Measurements from ENCODE around the gene HCN4.
"Not testable (repeated sequence)": the region's sequence is repeated elsewhere in the genome, so short reads cannot be mapped to it uniquely, and the experiment has no call there.

The HCN4 gene

DNA sequence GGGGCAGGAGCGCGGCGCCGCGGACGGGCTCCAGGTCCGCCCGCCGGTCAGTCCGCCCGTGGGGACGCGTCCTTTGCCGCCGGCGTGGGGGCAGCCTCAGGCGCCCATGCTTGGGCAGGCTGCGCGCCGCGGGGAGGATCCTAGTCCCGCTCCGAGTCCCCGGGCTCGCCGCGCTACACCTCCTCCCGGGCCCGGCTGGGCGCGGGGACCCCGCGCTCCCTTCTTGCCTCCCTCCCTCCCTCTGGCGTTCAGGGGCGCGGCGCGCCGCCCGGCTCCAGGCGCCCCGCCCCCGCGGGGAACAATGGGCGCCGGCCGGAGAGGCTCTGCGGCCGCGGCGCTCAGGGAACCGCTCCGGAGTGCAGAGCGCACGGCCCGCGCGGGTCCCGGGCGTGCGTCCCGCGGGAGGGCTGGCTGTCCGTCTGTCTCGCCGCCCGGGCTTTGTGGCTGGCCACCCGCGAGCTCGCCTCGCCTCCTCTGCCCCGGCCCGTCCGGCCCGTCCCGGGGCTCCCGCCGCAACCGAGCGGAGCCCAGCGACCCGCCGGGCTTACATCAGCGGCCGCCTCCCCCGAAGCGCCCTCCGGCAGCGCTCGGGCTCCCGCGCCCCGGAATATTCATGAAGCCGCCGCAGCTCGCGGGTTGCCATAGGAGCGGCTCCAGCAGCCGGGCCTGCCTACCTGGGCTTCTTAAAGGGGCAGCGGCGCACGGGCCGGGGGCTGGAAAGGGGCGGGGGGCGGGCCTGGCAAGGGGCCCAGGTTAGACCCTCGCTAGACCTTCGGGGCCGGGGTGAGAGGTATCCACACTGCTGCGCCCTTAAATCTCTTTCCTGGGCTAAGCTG is at the start of gene HCN4:
Gene HCN4, minus strand, starts transcription at position 658 of the 836 bp plus-strand sequence. CDS start 688 bp downstream, outside the sequence.
- in situ Hi-C loops (cut with HindIII; ENCODE audit: low sequenced_read_pairs) = no loop called here
- DNase-seq (ENCODE audit: low read depth, low spot score) = no peak
- no peak for TF ChIP-seq CTCF (IDR thresholded peaks at IDR 0.05; ENCODE audit: low read depth, low read length)
- H3K4me3 ChIP-seq (ENCODE audit: low read depth, low read length) = no peak within 1 kb of the TSS

DNA sequence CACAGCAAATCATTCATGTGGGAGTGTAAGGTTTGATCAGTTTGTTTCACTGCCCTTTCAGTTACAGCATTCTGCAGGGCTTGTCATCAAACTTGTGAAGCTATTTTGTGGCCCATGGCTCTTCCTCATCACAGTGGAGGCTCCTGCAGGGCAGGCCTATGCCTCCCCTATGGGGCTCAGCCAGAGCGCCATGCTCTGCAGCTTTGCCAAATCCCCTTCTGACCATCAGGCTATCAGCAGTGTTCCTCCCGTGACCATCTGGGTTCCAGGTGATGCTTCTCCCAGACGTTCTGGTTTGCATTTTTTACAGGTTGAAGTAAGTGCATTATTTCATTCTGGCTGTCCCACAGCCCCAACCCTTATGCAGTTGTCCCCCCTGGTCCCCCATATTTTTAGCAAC is 46.1 kb upstream of the HCN4 start:
- in situ Hi-C loops (cut with HindIII; ENCODE audit: low sequenced_read_pairs) = no loop called here
- DNase-seq (ENCODE audit: low read depth, low spot score) = no peak
- no peak for TF ChIP-seq CTCF (IDR thresholded peaks at IDR 0.05; ENCODE audit: low read depth, low read length)
- no peak overlapping the region for H3K4me3 ChIP-seq (ENCODE audit: low read depth, low read length)

- no peak for TF ChIP-seq CTCF (IDR thresholded peaks at IDR 0.05; ENCODE audit: low read depth, low read length)
- in situ Hi-C loops (cut with HindIII; ENCODE audit: low sequenced_read_pairs) = no loop called here
- H3K4me3 ChIP-seq (ENCODE audit: low read depth, low read length) = no peak overlapping the region
- no peak for DNase-seq (ENCODE audit: low read depth, low spot score)
Measured at GRCh38 chr15:73403171-73403570, 34.4 kb upstream of the HCN4 start.

GRCh38 chr15:73400222-73400621 is 31.5 kb upstream of the HCN4 start:
- in situ Hi-C loops (cut with HindIII; ENCODE audit: low sequenced_read_pairs); DNase-seq (ENCODE audit: low read depth, low spot score): not testable (repeated sequence)

DNA sequence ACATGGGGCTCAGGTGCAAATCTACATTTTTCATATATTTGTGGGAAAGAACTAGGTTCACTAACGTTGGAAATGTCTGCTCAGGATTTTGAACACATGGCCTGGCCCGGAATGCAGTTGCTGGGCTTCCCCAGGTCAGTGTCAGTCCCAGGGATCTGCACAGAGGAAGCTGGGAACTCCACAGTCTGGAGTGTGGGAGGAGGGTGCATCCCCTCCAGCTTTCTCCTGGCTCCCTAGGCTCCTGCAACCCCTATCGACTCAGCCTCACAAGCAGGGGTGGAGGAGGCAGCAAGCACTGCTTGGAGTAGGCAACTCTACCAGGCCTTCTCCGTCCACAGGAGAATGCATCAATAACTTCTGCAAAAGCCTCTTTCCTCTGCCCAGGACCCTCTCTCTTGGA is 30.1 kb upstream of the HCN4 start:
- H3K4me3 ChIP-seq (ENCODE audit: low read depth, low read length) = no peak overlapping the region
- no peak for TF ChIP-seq CTCF (IDR thresholded peaks at IDR 0.05; ENCODE audit: low read depth, low read length)
- DNase-seq (ENCODE audit: low read depth, low spot score) = no peak
- in situ Hi-C loops (cut with HindIII; ENCODE audit: low sequenced_read_pairs) = no loop called here

More at GRCh38 chr15:73400222-73400621, 31.5 kb upstream of the HCN4 start:
- H3K4me3 ChIP-seq (ENCODE audit: low read depth, low read length) = not testable (repeated sequence)

DNA sequence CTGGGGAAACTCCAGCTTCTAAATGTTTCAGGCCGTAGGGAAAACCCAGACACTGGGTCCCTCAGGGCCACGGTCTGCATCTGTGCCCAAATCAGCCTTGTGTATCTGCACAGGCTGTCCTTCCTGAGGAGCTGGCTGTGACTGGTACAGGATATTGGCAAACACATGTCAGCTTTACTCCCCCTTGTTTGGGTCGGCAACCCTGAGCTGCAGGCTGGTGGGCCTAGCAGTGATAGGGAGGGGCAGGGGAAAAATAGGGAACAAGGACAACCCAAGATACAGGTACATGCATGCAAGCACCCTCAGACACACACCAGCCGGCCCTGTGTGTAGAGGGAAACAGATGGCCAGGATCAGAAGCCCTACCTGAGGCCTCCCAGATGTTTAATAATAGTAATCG is 28.7 kb upstream of the HCN4 start:
- TF ChIP-seq CTCF (IDR thresholded peaks at IDR 0.05; ENCODE audit: low read depth, low read length) = no peak
- in situ Hi-C loops (cut with HindIII; ENCODE audit: low sequenced_read_pairs) = no loop called here
- DNase-seq (ENCODE audit: low read depth, low spot score) = no peak
- no peak overlapping the region for H3K4me3 ChIP-seq (ENCODE audit: low read depth, low read length)

GRCh38 chr15:73395671-73396070 is 26.9 kb upstream of the HCN4 start:
- DNase-seq (ENCODE audit: low read depth, low spot score) = no peak
- in situ Hi-C loops (cut with HindIII; ENCODE audit: low sequenced_read_pairs) = no loop called here
- no peak overlapping the region for H3K4me3 ChIP-seq (ENCODE audit: low read depth, low read length)
- TF ChIP-seq CTCF (IDR thresholded peaks at IDR 0.05; ENCODE audit: low read depth, low read length) = no peak

All from astrocyte of the spinal cord (primary cell).